Gastroesophageal sphincter (tissue), 3 donors: ENCODE results near the gene KCMF1.

Experiments
- POLR2A ChIP-seq, 2 donors: fragments of 450-650 bp; IDR thresholded peaks; one replicate each; pipeline ENCODE4 v1.6.1; 2017; ENCODE audit warnings: antibody characterized with exemption in 2 of 2, mild to moderate bottlenecking in 2 of 2, moderate library complexity in 1 of 2
- POLR2AphosphoS5 ChIP-seq: sonication (generic); formaldehyde crosslinking; IDR thresholded peaks from one replicate; pipeline ENCODE4 v1.6.1; 2017; ENCODE audit warnings: antibody characterized with exemption
- TF ChIP-seq, protein P1 (sequence below), 4 experiments: fragments of 200-600 bp in 2 of 4; fragments of 450-650 bp in 2 of 4; sonication (generic) in 1 of 4; IDR thresholded peaks; one replicate each; pipeline ENCODE4 v1.5.1; 2017 to 2019; ENCODE audit warnings: antibody characterized with exemption in 4 of 4, mild to moderate bottlenecking in 2 of 4, moderate library complexity in 2 of 4

DNA sequence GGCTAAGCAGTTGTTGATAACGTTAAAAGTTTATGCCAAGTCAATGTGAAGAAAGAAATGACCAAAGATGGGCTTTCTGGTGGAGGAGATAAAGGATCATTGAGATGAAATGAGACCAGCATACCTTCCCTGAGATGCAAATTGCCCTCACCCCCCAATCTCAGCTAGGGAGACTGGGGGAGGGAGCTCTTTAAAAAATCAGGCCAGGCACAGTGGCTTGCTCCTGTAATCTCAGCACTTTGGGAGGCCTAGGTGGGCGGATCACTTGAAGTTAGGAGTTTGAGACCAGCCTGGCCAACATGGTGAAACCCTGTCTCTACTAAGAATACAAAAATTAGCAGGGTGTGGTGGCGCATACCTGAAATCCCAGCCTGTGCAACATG is 30.9 kb upstream of the KCMF1 start:
- TF ChIP-seq, protein P1, sequence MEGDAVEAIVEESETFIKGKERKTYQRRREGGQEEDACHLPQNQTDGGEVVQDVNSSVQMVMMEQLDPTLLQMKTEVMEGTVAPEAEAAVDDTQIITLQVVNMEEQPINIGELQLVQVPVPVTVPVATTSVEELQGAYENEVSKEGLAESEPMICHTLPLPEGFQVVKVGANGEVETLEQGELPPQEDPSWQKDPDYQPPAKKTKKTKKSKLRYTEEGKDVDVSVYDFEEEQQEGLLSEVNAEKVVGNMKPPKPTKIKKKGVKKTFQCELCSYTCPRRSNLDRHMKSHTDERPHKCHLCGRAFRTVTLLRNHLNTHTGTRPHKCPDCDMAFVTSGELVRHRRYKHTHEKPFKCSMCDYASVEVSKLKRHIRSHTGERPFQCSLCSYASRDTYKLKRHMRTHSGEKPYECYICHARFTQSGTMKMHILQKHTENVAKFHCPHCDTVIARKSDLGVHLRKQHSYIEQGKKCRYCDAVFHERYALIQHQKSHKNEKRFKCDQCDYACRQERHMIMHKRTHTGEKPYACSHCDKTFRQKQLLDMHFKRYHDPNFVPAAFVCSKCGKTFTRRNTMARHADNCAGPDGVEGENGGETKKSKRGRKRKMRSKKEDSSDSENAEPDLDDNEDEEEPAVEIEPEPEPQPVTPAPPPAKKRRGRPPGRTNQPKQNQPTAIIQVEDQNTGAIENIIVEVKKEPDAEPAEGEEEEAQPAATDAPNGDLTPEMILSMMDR (IDR thresholded peaks at IDR 0.05), result no peak
- TF ChIP-seq POLR2A (IDR thresholded peaks at IDR 0.05), result no peak
- no peak for TF ChIP-seq POLR2AphosphoS5
